Vagina (tissue), 2 donors: ENCODE results near the gene ZSWIM3. TPM values are rescaled to one million over a fixed set of nuclear protein-coding genes. Genes with fewer than 3 reads are reported as not detected.

Source experiments
- DNase-seq, 2 donors: peaks; one replicate each; pipeline ENCODE4 v3.0.0-alpha.2; 2017; ENCODE audit errors: extremely low spot score in 2 of 2
- H3K27ac ChIP-seq: fragments of 200-600 bp; sonication (generic); one replicate; pipeline ENCODE4 v1.5.1; 2019
- H3K27me3 ChIP-seq: fragments of 200-600 bp; sonication (generic); one replicate; pipeline ENCODE4 v1.5.1; 2019
- H3K36me3 ChIP-seq, 2 donors: fragments of 200-600 bp; sonication (generic); one replicate each; pipeline ENCODE4 v1.5.1; 2017 to 2019
- H3K4me1 ChIP-seq: fragments of 200-600 bp; sonication (generic); one replicate; pipeline ENCODE4 v1.5.1; 2019
- H3K4me3 ChIP-seq, 2 donors: fragments of 200-600 bp; sonication (generic); 1 replicate in 1 of 2; 2 replicates in 1 of 2; pipeline ENCODE4 v1.5.1; 2016 to 2019
- H3K9me3 ChIP-seq: fragments of 200-600 bp; sonication (generic); one replicate; pipeline ENCODE4 v1.5.1; 2019
- CTCF ChIP-seq, 3 experiments: fragments of 450-650 bp in 2 of 3; fragments of 200-600 bp in 1 of 3; sonication (generic) in 1 of 3; IDR thresholded peaks; one replicate each; pipeline ENCODE4 v1.5.1; 2017 to 2019; ENCODE audit warnings: antibody characterized with exemption in 3 of 3, mild to moderate bottlenecking in 2 of 3, moderate library complexity in 2 of 3
- POLR2A ChIP-seq, 2 donors: fragments of 450-650 bp; IDR thresholded peaks; one replicate each; pipeline ENCODE4 v1.6.1; 2017; ENCODE audit warnings: antibody characterized with exemption in 2 of 2, mild to moderate bottlenecking in 2 of 2, moderate library complexity in 2 of 2
- POLR2AphosphoS5 ChIP-seq, 2 donors: sonication (generic); formaldehyde crosslinking; IDR thresholded peaks; one replicate each; pipeline ENCODE4 v1.9.0; 2017; ENCODE audit warnings: antibody characterized with exemption in 2 of 2, mild to moderate bottlenecking in 2 of 2, low read depth in 1 of 2; ENCODE audit not compliant: insufficient read depth in 1 of 2
- intact Hi-C: fragments of 100-400 bp; cut with DNase I; formaldehyde crosslinking; loops from one replicate; pipeline ENCODE4 v1.15.1; 2023
- total RNA-seq: library from RNA; depleted of rRNA; stranded (reverse); fragments of >200 nt; gene quantifications from one replicate; pipeline ENCODE4 v1.2.3, GENCODE V29; 2016

Gene ZSWIM3
- total RNA-seq, 1 donor from 2014 or later = 2.9 TPM

DNA sequence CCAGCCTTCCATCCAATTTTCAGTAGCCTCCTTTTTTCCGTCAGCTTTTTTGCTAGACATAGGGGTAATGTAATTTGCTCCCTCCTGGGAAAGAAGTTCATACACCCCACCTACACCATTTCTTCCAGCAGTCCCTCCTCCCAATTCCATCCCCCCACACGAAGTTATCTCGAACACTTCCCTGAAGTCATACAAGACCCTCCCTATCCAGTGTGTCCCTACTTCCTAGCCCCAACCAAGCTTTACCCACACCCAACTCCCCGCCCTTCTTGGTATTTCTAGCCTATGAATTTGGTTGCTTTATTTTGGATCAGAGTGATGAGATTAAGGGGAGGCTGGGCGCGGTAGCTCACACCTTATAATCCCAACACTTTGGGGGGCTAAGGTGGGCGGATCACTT is 43.9 kb upstream of the ZSWIM3 start:
- no peak for DNase-seq
- no peak overlapping the region for H3K27ac ChIP-seq
- H3K9me3 ChIP-seq = no peaks in the 10 kb centered on the region
- TF ChIP-seq POLR2AphosphoS5 (IDR thresholded peaks at IDR 0.05; ENCODE audit: insufficient read depth in 1 of 2, low read depth in 1 of 2) (no peak), CTCF (IDR thresholded peaks at IDR 0.05) (no peak), POLR2A (IDR thresholded peaks at IDR 0.05) (no peak)
- intact Hi-C loops = loop anchor here (10.0 kb wide), 2 partner anchors 71 to 151 kb away; partner anchors contain the start of genes SPATA25 and ZSWIM1
- peaks cover 0 to 23% of the 10 kb centered on the region in 2 donors for H3K36me3 ChIP-seq
- H3K27me3 ChIP-seq = no peaks in the 10 kb centered on the region
- H3K4me1 ChIP-seq = peaks cover 13% of the 10 kb centered on the region
- H3K4me3 ChIP-seq = no peak overlapping the region

DNA sequence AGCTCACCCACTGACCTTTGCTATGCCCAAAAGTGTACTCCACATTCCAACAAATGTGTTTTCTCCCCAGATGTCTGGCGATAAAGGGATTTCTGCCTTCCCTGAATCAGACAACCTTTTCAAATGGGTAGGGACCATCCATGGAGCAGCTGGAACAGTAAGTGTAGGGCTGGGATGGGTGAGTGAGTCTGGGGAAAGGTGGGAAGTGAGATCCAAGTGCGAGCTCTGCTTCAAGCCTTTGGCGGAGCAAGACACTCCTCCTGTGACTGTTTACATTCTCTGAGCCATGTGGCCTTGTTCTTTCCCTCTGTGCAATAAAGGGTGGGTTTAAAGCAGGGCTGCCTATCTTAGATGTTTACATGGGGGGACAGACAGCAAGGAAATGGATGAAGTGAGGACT is 43.1 kb upstream of the ZSWIM3 start:
- Histone ChIP-seq H3K9me3 (no peaks in the 10 kb centered on the region), H3K4me1 (peaks cover 13% of the 10 kb centered on the region), H3K4me3 (no peak overlapping the region), H3K27me3 (no peaks in the 10 kb centered on the region), H3K27ac (no peak overlapping the region), H3K36me3 (peaks cover 0 to 17% of the 10 kb centered on the region in 2 donors)
- DNase-seq = no peak
- intact Hi-C loops = loop anchor here (10.0 kb wide), 2 partner anchors 70 to 150 kb away; partner anchors contain the start of genes SPATA25 and ZSWIM1
- no peak for TF ChIP-seq POLR2AphosphoS5 (IDR thresholded peaks at IDR 0.05; ENCODE audit: insufficient read depth in 1 of 2, low read depth in 1 of 2)

DNA sequence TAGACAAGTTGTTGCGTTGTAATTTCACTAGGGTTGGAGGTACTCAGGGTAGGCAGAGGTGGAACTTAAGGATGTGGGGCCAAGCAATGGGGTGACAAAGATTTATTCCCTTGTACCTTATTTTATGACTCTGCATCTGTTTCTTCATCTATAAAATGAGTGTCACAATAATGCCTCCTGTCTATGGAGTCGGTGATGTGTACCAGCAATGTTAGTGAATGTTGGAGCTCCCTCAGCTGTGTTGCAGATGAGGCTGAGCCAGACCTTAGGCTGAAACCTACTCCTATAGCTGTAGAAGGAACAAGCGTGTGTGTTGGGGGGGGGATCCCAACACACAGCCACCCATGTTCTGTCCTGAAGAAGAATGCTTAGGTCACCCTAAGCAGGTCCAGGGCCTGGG is 40.5 kb upstream of the ZSWIM3 start:
- intact Hi-C loops = loop anchor here (10.0 kb wide), 2 partner anchors 68 to 148 kb away; partner anchors contain the start of genes SPATA25 and ZSWIM1
- DNase-seq = no peak
- TF ChIP-seq CTCF (IDR thresholded peaks at IDR 0.05) (no peak), POLR2AphosphoS5 (IDR thresholded peaks at IDR 0.05; ENCODE audit: insufficient read depth in 1 of 2, low read depth in 1 of 2) (no peak), POLR2A (IDR thresholded peaks at IDR 0.05) (no peak)
- no peaks in the 10 kb centered on the region for H3K27me3 ChIP-seq
- H3K36me3 ChIP-seq = no peaks in the 10 kb centered on the region
- H3K27ac ChIP-seq = peak overlapping the region; percentile 62
- H3K9me3 ChIP-seq = no peaks in the 10 kb centered on the region
- H3K4me3 ChIP-seq = no peak overlapping the region
- H3K4me1 ChIP-seq = peaks cover 13% of the 10 kb centered on the region

- Histone ChIP-seq H3K4me1 (peaks cover 14% of the 10 kb centered on the region), H3K36me3 (no peaks in the 10 kb centered on the region), H3K27me3 (no peaks in the 10 kb centered on the region), H3K4me3 (no peak overlapping the region), H3K9me3 (no peaks in the 10 kb centered on the region), H3K27ac (peak overlapping the region; percentile 62)
- intact Hi-C loops = loop anchor here (10.0 kb wide), 2 partner anchors 67 to 147 kb away; partner anchors contain the start of genes SPATA25 and ZSWIM1
- TF ChIP-seq CTCF (IDR thresholded peaks at IDR 0.05) = no peak
- no peak for TF ChIP-seq POLR2A (IDR thresholded peaks at IDR 0.05)
- no peak for TF ChIP-seq POLR2AphosphoS5 (IDR thresholded peaks at IDR 0.05; ENCODE audit: insufficient read depth in 1 of 2, low read depth in 1 of 2)
- no peak for DNase-seq
Observed at GRCh38 chr20:45817376-45818194, 39.8 kb upstream of the ZSWIM3 start.

DNA sequence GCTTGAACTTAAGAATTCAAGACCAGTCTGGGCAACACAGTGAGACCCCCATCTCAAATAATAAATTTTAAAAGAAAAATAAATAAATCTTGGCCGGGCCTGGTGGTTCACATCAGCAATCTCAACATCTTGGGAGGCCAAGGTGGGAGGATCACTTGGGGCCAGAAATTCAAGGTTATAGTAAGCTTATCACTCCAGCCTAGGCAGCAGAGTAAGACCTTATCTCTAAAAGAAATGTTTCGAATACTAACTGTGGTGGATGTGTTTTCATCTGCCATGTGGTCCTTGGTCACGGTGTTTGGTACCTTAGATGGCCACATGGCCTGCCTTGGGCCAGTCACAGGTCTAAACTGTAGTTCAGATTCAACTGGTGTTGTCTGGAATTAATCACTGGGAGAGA is 39.2 kb upstream of the ZSWIM3 start:
- H3K4me1 ChIP-seq = peaks cover 15% of the 10 kb centered on the region
- TF ChIP-seq CTCF (IDR thresholded peaks at IDR 0.05) (no peak), POLR2A (IDR thresholded peaks at IDR 0.05) (no peak), POLR2AphosphoS5 (IDR thresholded peaks at IDR 0.05; ENCODE audit: insufficient read depth in 1 of 2, low read depth in 1 of 2) (no peak)
- H3K36me3 ChIP-seq = no peaks in the 10 kb centered on the region
- no peak for DNase-seq
- H3K27ac ChIP-seq = peak overlapping the region; percentile 62
- H3K9me3 ChIP-seq = no peaks in the 10 kb centered on the region
- H3K4me3 ChIP-seq = no peak overlapping the region
- H3K27me3 ChIP-seq = no peaks in the 10 kb centered on the region
- intact Hi-C loops = loop anchor here (10.0 kb wide), 2 partner anchors 67 to 147 kb away; partner anchors contain the start of genes SPATA25 and ZSWIM1
